ENCODE measurements around the gene RFWD3.
A peak's percentile ranks its signal among the peaks of the same experiment; 100 is the strongest.
"Not testable (repeated sequence)": the region's sequence is repeated elsewhere in the genome, so short reads cannot be mapped to it uniquely, and the experiment has no call there.

The RFWD3 gene

GRCh38 chr16:74666425-74667254 is at the start of gene RFWD3:
Gene RFWD3, minus strand, starts transcription at chr16:74666877. Its CDS starts 5,428 bp downstream, at chr16:74661449.
- DNase-seq: peak; percentile 91

- DNase-seq: no peak
Measured at GRCh38 chr16:74716355-74716754, 49.7 kb upstream of the RFWD3 start.

GRCh38 chr16:74713876-74714275 is 47.2 kb upstream of the RFWD3 start:
- no peak for DNase-seq

GRCh38 chr16:74713325-74713724 is 46.6 kb upstream of the RFWD3 start:
- DNase-seq: no peak

GRCh38 chr16:74711938-74712337 is 45.3 kb upstream of the RFWD3 start:
- no peak for DNase-seq

- DNase-seq: no peak
Measured at GRCh38 chr16:74710401-74710800, 43.7 kb upstream of the RFWD3 start.

GRCh38 chr16:74709441-74709877 is 42.8 kb upstream of the RFWD3 start:
- peak; percentile 31 for DNase-seq

- DNase-seq: no peak
Measured at GRCh38 chr16:74700438-74701225, 34.0 kb upstream of the RFWD3 start, which contains the start of gene MLKL. Gene MLKL, minus strand, starts transcription at chr16:74700862. Its CDS starts 5,105 bp downstream, at chr16:74695757.

GRCh38 chr16:74700116-74700437 is 33.4 kb upstream of the RFWD3 start:
- no peak for DNase-seq

GRCh38 chr16:74699666-74700065 is 33.0 kb upstream of the RFWD3 start:
- no peak for DNase-seq

GRCh38 chr16:74698222-74698621 is 31.5 kb upstream of the RFWD3 start:
- DNase-seq: no peak

GRCh38 chr16:74695450-74696422 is 29.1 kb upstream of the RFWD3 start:
- DNase-seq: no peak

- DNase-seq: no peak
Measured at GRCh38 chr16:74691093-74691855, 24.6 kb upstream of the RFWD3 start.

GRCh38 chr16:74682556-74682955 is 15.9 kb upstream of the RFWD3 start:
- DNase-seq: no peak

GRCh38 chr16:74680681-74681080 is 14.0 kb upstream of the RFWD3 start:
- no peak for DNase-seq

GRCh38 chr16:74679983-74680382 is 13.3 kb upstream of the RFWD3 start:
- DNase-seq: no peak

- no peak for DNase-seq
Measured at GRCh38 chr16:74677868-74678267, 11.2 kb upstream of the RFWD3 start.

GRCh38 chr16:74673876-74674275 is 7.2 kb upstream of the RFWD3 start:
- no peak for DNase-seq

- DNase-seq: not testable (repeated sequence)
Measured at GRCh38 chr16:74668877-74669276, 2.2 kb upstream of the RFWD3 start.

GRCh38 chr16:74667255-74667700 is 601 bp upstream of the RFWD3 start:
- DNase-seq: no peak

GRCh38 chr16:74666010-74666421 is 661 bp downstream of the RFWD3 start:
- DNase-seq: no peak

GRCh38 chr16:74661064-74661463 is 5.6 kb downstream of the RFWD3 start:
- DNase-seq: no peak

Data from GOT3 (cell line).